Measurements from ENCODE around the gene RELB.
"Not testable (repeated sequence)": the region's sequence is repeated elsewhere in the genome, so short reads cannot be mapped to it uniquely, and the experiment has no call there.

Gene RELB

GRCh38 chr19:45000665-45001064, 599 bp upstream of the RELB start:
- peak overlapping the region; percentile 91 for H2AFZ ChIP-seq (ENCODE audit: low read length, unreplicated experiment)
- H3K4me1 ChIP-seq (ENCODE audit: control insufficient read depth, insufficient read depth, low read length, unreplicated experiment); H3K27ac ChIP-seq (ENCODE audit: low read depth, low read length); H3K36me3 ChIP-seq (ENCODE audit: insufficient read depth, low read length); H3K27me3 ChIP-seq (ENCODE audit: insufficient read depth, low read length); H3K79me2 ChIP-seq (ENCODE audit: control insufficient read depth, insufficient read depth, low read length, unreplicated experiment): not testable (repeated sequence)
- peak overlapping the region; percentile 56; the same call in 1 of the 2 replicates for H3K4me3 ChIP-seq (ENCODE audit: low read depth, low read length)

- Histone ChIP-seq H3K79me2 (ENCODE audit: control insufficient read depth, insufficient read depth, low read length, unreplicated experiment) (peaks cover 7% of the 10 kb centered on the region), H2AFZ (ENCODE audit: low read length, unreplicated experiment) (no peak overlapping the region), H3K4me3 (ENCODE audit: low read depth, low read length) (no peak overlapping the region), H3K27ac (ENCODE audit: low read depth, low read length) (no peak overlapping the region), H3K4me1 (ENCODE audit: control insufficient read depth, insufficient read depth, low read length, unreplicated experiment) (no peaks in the 10 kb centered on the region), H3K27me3 (ENCODE audit: insufficient read depth, low read length) (no peaks in the 10 kb centered on the region), H3K36me3 (ENCODE audit: insufficient read depth, low read length) (no peaks in the 10 kb centered on the region)
Measured at GRCh38 chr19:45003485-45003884, 2.2 kb downstream of the RELB start.

- Histone ChIP-seq H3K4me3 (ENCODE audit: low read depth, low read length) (no peak overlapping the region), H2AFZ (ENCODE audit: low read length, unreplicated experiment) (no peak overlapping the region), H3K36me3 (ENCODE audit: insufficient read depth, low read length) (no peaks in the 10 kb centered on the region), H3K4me1 (ENCODE audit: control insufficient read depth, insufficient read depth, low read length, unreplicated experiment) (no peaks in the 10 kb centered on the region), H3K79me2 (ENCODE audit: control insufficient read depth, insufficient read depth, low read length, unreplicated experiment) (peaks cover 7% of the 10 kb centered on the region), H3K27me3 (ENCODE audit: insufficient read depth, low read length) (no peaks in the 10 kb centered on the region), H3K27ac (ENCODE audit: low read depth, low read length) (no peak overlapping the region)
Measured at GRCh38 chr19:45005787-45006186, 4.5 kb downstream of the RELB start.

GRCh38 chr19:45008552-45008951, 7.3 kb downstream of the RELB start:
- no peak overlapping the region for H3K27ac ChIP-seq (ENCODE audit: low read depth, low read length)
- no peak overlapping the region for H3K4me3 ChIP-seq (ENCODE audit: low read depth, low read length)
- H3K4me1 ChIP-seq (ENCODE audit: control insufficient read depth, insufficient read depth, low read length, unreplicated experiment), result no peaks in the 10 kb centered on the region
- H3K27me3 ChIP-seq (ENCODE audit: insufficient read depth, low read length), result no peaks in the 10 kb centered on the region
- H3K79me2 ChIP-seq (ENCODE audit: control insufficient read depth, insufficient read depth, low read length, unreplicated experiment), result no peaks in the 10 kb centered on the region
- H2AFZ ChIP-seq (ENCODE audit: low read length, unreplicated experiment), result no peak overlapping the region
- H3K36me3 ChIP-seq (ENCODE audit: insufficient read depth, low read length), result no peaks in the 10 kb centered on the region

- no peaks in the 10 kb centered on the region for H3K36me3 ChIP-seq (ENCODE audit: insufficient read depth, low read length)
- H3K4me1 ChIP-seq (ENCODE audit: control insufficient read depth, insufficient read depth, low read length, unreplicated experiment), result no peaks in the 10 kb centered on the region
- H2AFZ ChIP-seq (ENCODE audit: low read length, unreplicated experiment), result no peak overlapping the region
- no peak overlapping the region for H3K27ac ChIP-seq (ENCODE audit: low read depth, low read length)
- H3K27me3 ChIP-seq (ENCODE audit: insufficient read depth, low read length), result no peaks in the 10 kb centered on the region
- no peaks in the 10 kb centered on the region for H3K79me2 ChIP-seq (ENCODE audit: control insufficient read depth, insufficient read depth, low read length, unreplicated experiment)
- H3K4me3 ChIP-seq (ENCODE audit: low read depth, low read length), result no peak overlapping the region
Measured at GRCh38 chr19:45009625-45010255, 8.5 kb downstream of the RELB start.

- Histone ChIP-seq H3K36me3 (ENCODE audit: insufficient read depth, low read length) (no peaks in the 10 kb centered on the region), H2AFZ (ENCODE audit: low read length, unreplicated experiment) (no peak overlapping the region)
Measured at GRCh38 chr19:45010306-45010705, 9.0 kb downstream of the RELB start.

GRCh38 chr19:45011959-45012358, 10.7 kb downstream of the RELB start:
- no peaks in the 10 kb centered on the region for H3K4me1 ChIP-seq (ENCODE audit: control insufficient read depth, insufficient read depth, low read length, unreplicated experiment)
- no peaks in the 10 kb centered on the region for H3K27me3 ChIP-seq (ENCODE audit: insufficient read depth, low read length)
- no peak overlapping the region for H3K4me3 ChIP-seq (ENCODE audit: low read depth, low read length)
- no peaks in the 10 kb centered on the region for H3K79me2 ChIP-seq (ENCODE audit: control insufficient read depth, insufficient read depth, low read length, unreplicated experiment)
- H3K27ac ChIP-seq (ENCODE audit: low read depth, low read length), result no peak overlapping the region
- H3K36me3 ChIP-seq (ENCODE audit: insufficient read depth, low read length), result no peaks in the 10 kb centered on the region
- H2AFZ ChIP-seq (ENCODE audit: low read length, unreplicated experiment), result no peak overlapping the region

More at GRCh38 chr19:45010306-45010705, 9.0 kb downstream of the RELB start:
- Histone ChIP-seq H3K79me2 (ENCODE audit: control insufficient read depth, insufficient read depth, low read length, unreplicated experiment) (no peaks in the 10 kb centered on the region), H3K4me1 (ENCODE audit: control insufficient read depth, insufficient read depth, low read length, unreplicated experiment) (no peaks in the 10 kb centered on the region), H3K27ac (ENCODE audit: low read depth, low read length) (no peak overlapping the region), H3K27me3 (ENCODE audit: insufficient read depth, low read length) (no peaks in the 10 kb centered on the region), H3K4me3 (ENCODE audit: low read depth, low read length) (no peak overlapping the region)

GRCh38 chr19:45016388-45017314, 15.4 kb downstream of the RELB start:
- Histone ChIP-seq H3K27ac (ENCODE audit: low read depth, low read length) (no peak overlapping the region), H3K4me3 (ENCODE audit: low read depth, low read length) (no peak overlapping the region)

GRCh38 chr19:45019187-45019586, 17.9 kb downstream of the RELB start:
- H3K27me3 ChIP-seq (ENCODE audit: insufficient read depth, low read length), result no peaks in the 10 kb centered on the region
- no peaks in the 10 kb centered on the region for H3K36me3 ChIP-seq (ENCODE audit: insufficient read depth, low read length)
- no peaks in the 10 kb centered on the region for H3K4me1 ChIP-seq (ENCODE audit: control insufficient read depth, insufficient read depth, low read length, unreplicated experiment)
- no peaks in the 10 kb centered on the region for H3K79me2 ChIP-seq (ENCODE audit: control insufficient read depth, insufficient read depth, low read length, unreplicated experiment)
- no peak overlapping the region for H3K4me3 ChIP-seq (ENCODE audit: low read depth, low read length)
- no peak overlapping the region for H3K27ac ChIP-seq (ENCODE audit: low read depth, low read length)
- no peak overlapping the region for H2AFZ ChIP-seq (ENCODE audit: low read length, unreplicated experiment)

More at GRCh38 chr19:45016388-45017314, 15.4 kb downstream of the RELB start:
- H3K4me1 ChIP-seq (ENCODE audit: control insufficient read depth, insufficient read depth, low read length, unreplicated experiment), result no peaks in the 10 kb centered on the region
- no peak overlapping the region for H2AFZ ChIP-seq (ENCODE audit: low read length, unreplicated experiment)
- H3K79me2 ChIP-seq (ENCODE audit: control insufficient read depth, insufficient read depth, low read length, unreplicated experiment), result no peaks in the 10 kb centered on the region
- H3K27me3 ChIP-seq (ENCODE audit: insufficient read depth, low read length), result no peaks in the 10 kb centered on the region
- H3K36me3 ChIP-seq (ENCODE audit: insufficient read depth, low read length), result no peaks in the 10 kb centered on the region

- no peaks in the 10 kb centered on the region for H3K27me3 ChIP-seq (ENCODE audit: insufficient read depth, low read length)
- no peaks in the 10 kb centered on the region for H3K4me1 ChIP-seq (ENCODE audit: control insufficient read depth, insufficient read depth, low read length, unreplicated experiment)
- no peak overlapping the region for H3K4me3 ChIP-seq (ENCODE audit: low read depth, low read length)
- H2AFZ ChIP-seq (ENCODE audit: low read length, unreplicated experiment), result no peak overlapping the region
- no peaks in the 10 kb centered on the region for H3K79me2 ChIP-seq (ENCODE audit: control insufficient read depth, insufficient read depth, low read length, unreplicated experiment)
- H3K27ac ChIP-seq (ENCODE audit: low read depth, low read length), result no peak overlapping the region
- no peaks in the 10 kb centered on the region for H3K36me3 ChIP-seq (ENCODE audit: insufficient read depth, low read length)
Measured at GRCh38 chr19:45020071-45020470, 18.8 kb downstream of the RELB start.

- no peak overlapping the region for H2AFZ ChIP-seq (ENCODE audit: low read length, unreplicated experiment)
- no peaks in the 10 kb centered on the region for H3K4me1 ChIP-seq (ENCODE audit: control insufficient read depth, insufficient read depth, low read length, unreplicated experiment)
- no peaks in the 10 kb centered on the region for H3K79me2 ChIP-seq (ENCODE audit: control insufficient read depth, insufficient read depth, low read length, unreplicated experiment)
- H3K27ac ChIP-seq (ENCODE audit: low read depth, low read length), result no peak overlapping the region
- no peaks in the 10 kb centered on the region for H3K27me3 ChIP-seq (ENCODE audit: insufficient read depth, low read length)
- H3K36me3 ChIP-seq (ENCODE audit: insufficient read depth, low read length), result no peaks in the 10 kb centered on the region
- no peak overlapping the region for H3K4me3 ChIP-seq (ENCODE audit: low read depth, low read length)
Measured at GRCh38 chr19:45021971-45022370, 20.7 kb downstream of the RELB start.

Measured in ACC112 (cell line).